ENCODE results near the gene PREB. TPM values are rescaled to one million over a fixed set of nuclear protein-coding genes. Genes with fewer than 3 reads are reported as not detected.
A peak's percentile ranks its signal among the peaks of the same experiment; 100 is the strongest.

Gene PREB
- total and polyA plus RNA-seq, 2 of the 13 experiments (the other 11 are each of a cell fraction or from before 2014, with no cell fraction given) = 112 to 192 TPM

GRCh38 chr2:27118525-27119329 lies 15.7 kb downstream of the PREB start, which contains the start of gene CGREF1 (continued):
- TF ChIP-seq ZNF607 (CRISPR knock-in tag; IDR thresholded peaks at IDR 0.05; ENCODE audit: borderline replicate concordance) (0 out of 2 replicates have a peak, but pooled peaks have one; percentile 29), HBP1 (CRISPR knock-in tag; IDR thresholded peaks at IDR 0.05; ENCODE audit: low read depth) (0 out of 2 replicates have a peak, but pooled peaks have one; percentile 22), ZNF431 (CRISPR knock-in tag; IDR thresholded peaks at IDR 0.05; ENCODE audit: borderline replicate concordance, low read depth) (0 out of 2 replicates have a peak, but pooled peaks have one; percentile 69), ZBTB44 (CRISPR knock-in tag; IDR thresholded peaks at IDR 0.05) (no peak), ZNF282 (IDR thresholded peaks at IDR 0.05; ENCODE audit: partially characterized antibody) (no peak), LCORL (IDR thresholded peaks at IDR 0.05) (no peak), LCORL (CRISPR knock-in tag; IDR thresholded peaks at IDR 0.05) (peak; percentile 69; the same call in 1 of the 2 replicates), ZNF660 (CRISPR knock-in tag; IDR thresholded peaks at IDR 0.05; ENCODE audit: borderline replicate concordance, low read depth) (0 out of 2 replicates have a peak, but pooled peaks have one; percentile 39), SALL2 (CRISPR knock-in tag; IDR thresholded peaks at IDR 0.05) (no peak), GATAD1 (CRISPR knock-in tag; IDR thresholded peaks at IDR 0.05) (no peak), SAP130 (CRISPR knock-in tag; IDR thresholded peaks at IDR 0.05; ENCODE audit: low read depth) (0 out of 2 replicates have a peak, but pooled peaks have one; percentile 14), ARNT2 (CRISPR knock-in tag; IDR thresholded peaks at IDR 0.05; ENCODE audit: low read depth) (peak; percentile 67; the same call in 1 of the 2 replicates), ZNF556 (CRISPR knock-in tag; IDR thresholded peaks at IDR 0.05; ENCODE audit: borderline replicate concordance) (0 out of 2 replicates have a peak, but pooled peaks have one; percentile 56), FOXC1 (CRISPR knock-in tag; IDR thresholded peaks at IDR 0.05; ENCODE audit: borderline replicate concordance) (peak; percentile 72; the same call in 1 of the 2 replicates), AKAP8 (CRISPR knock-in tag; IDR thresholded peaks at IDR 0.05) (no peak), ZNF749 (CRISPR knock-in tag; IDR thresholded peaks at IDR 0.05; ENCODE audit: borderline replicate concordance) (peak; percentile 70; the same call in 1 of the 2 replicates), RNF2 (conservative IDR thresholded peaks at IDR 0.05; ENCODE audit: low read depth) (peak; percentile 74), ZBTB2 (CRISPR knock-in tag; IDR thresholded peaks at IDR 0.05; ENCODE audit: low read depth) (peak; percentile 65; the same call in 1 of the 2 replicates), ZNF362 (CRISPR knock-in tag; IDR thresholded peaks at IDR 0.05; ENCODE audit: borderline replicate concordance) (0 out of 2 replicates have a peak, but pooled peaks have one; percentile 38), UBTF (CRISPR knock-in tag; IDR thresholded peaks at IDR 0.05) (peak; percentile 69)

Data from HepG2 (cell line).